Naive thymus-derived CD8-positive, alpha-beta T cell (primary cell): ENCODE data around the gene YPEL1. TPM values are rescaled to one million over a fixed set of nuclear protein-coding genes. Genes with fewer than 3 reads are reported as not detected.

Source experiments
- ATAC-seq, 2 donors: fragments of 150-1000 bp; cut with Tn5 transposase in 1 of 2; sonication (Bioruptor Pico), chemical (Tn5 transposase) in 1 of 2; 1 replicate in 1 of 2; 2 replicates in 1 of 2; pipeline ENCODE4 v1.10.0; 2021; ENCODE audit warnings: mild to moderate bottlenecking in 2 of 2, moderate library complexity in 2 of 2
- POLR2A ChIA-PET: fragments of 350-600 bp; sonication (Branson Sonifier 250); formaldehyde crosslinking; loops from one replicate; lab custom pipeline; 2021; ENCODE audit warnings: antibody characterized with exemption; lab: Charles Lee
- DNase-seq, 10 donors: peaks; one replicate each; pipeline versions ENCODE4 v3.0.0 to v3.0.0-alpha.2; 2020 to 2022
- H3K27ac Mint-ChIP-seq, 10 donors: one replicate each; pipeline ENCODE4 v1.8.0; 2020 to 2022; ENCODE audit warnings: mild to moderate bottlenecking in 10 of 10, mixed read lengths in 10 of 10, moderate library complexity in 4 of 10, inconsistent platforms in 1 of 10
- H3K27me3 Mint-ChIP-seq, 5 donors: one replicate each; pipeline ENCODE4 v1.8.0; 2021 to 2022; ENCODE audit warnings: mixed read lengths in 5 of 5
- H3K36me3 Mint-ChIP-seq, 3 donors: one replicate each; pipeline ENCODE4 v1.8.0; 2020 to 2022; ENCODE audit warnings: mixed read lengths in 3 of 3, mild to moderate bottlenecking in 2 of 3, inconsistent platforms in 1 of 3
- H3K4me1 Mint-ChIP-seq, 4 donors: one replicate each; pipeline ENCODE4 v1.8.0; 2021 to 2022; ENCODE audit warnings: mixed read lengths in 4 of 4
- H3K4me3 Mint-ChIP-seq, 10 donors: one replicate each; pipeline ENCODE4 v1.8.0; 2020 to 2022; ENCODE audit warnings: mild to moderate bottlenecking in 10 of 10, mixed read lengths in 10 of 10, moderate library complexity in 6 of 10, inconsistent platforms in 1 of 10
- H3K9me3 Mint-ChIP-seq, 9 donors: one replicate each; pipeline ENCODE4 v1.8.0; 2020 to 2022; ENCODE audit warnings: mixed read lengths in 9 of 9, mild to moderate bottlenecking in 3 of 9, inconsistent platforms in 1 of 9, moderate library complexity in 1 of 9
- polyA plus RNA-seq, 3 donors: library from polyadenylated mRNA; unstranded; fragments of 300-500 nt; fragmentation: Illumina TruSeq; gene quantifications; one replicate each; pipeline ENCODE4 v1.2.3, GENCODE V29; 2021
- total RNA-seq, 8 experiments: library from RNA in 2 of 8; stranded (reverse) in 2 of 8; gene quantifications; one replicate each; pipeline ENCODE4 v1.2.3 and lab custom pipeline; 2021 to 2026

The YPEL1 gene
- total and polyA plus RNA-seq, 5 experiments from 2014 or later: 1.8 to 15.3 (median 5.3) TPM

- no peak for ATAC-seq
- Mint-ChIP-seq H3K36me3 (peaks cover 0 to 81% (median 13%) of the 10 kb centered on the region in 3 donors), H3K9me3 (no peaks in the 10 kb centered on the region), H3K27me3 (no peaks in the 10 kb centered on the region), H3K4me3 (no peak overlapping the region), H3K27ac (peak overlapping the region in 4 of 10 donors; percentile 31 to 65 (median 38)), H3K4me1 (peaks cover 14 to 81% (median 29%) of the 10 kb centered on the region in 4 donors)
- no peak for DNase-seq
- POLR2A ChIA-PET: interaction anchor here (1.6 kb wide), 1 partner anchor 27 kb away, joined by 4 read pairs; the partner anchor contains the start of gene YPEL1
Observed at GRCh38 chr22:21761994-21762680, 26.5 kb upstream of the YPEL1 start.

GRCh38 chr22:21761086-21761485, 25.5 kb upstream of the YPEL1 start:
- Mint-ChIP-seq H3K36me3 (peaks cover 0 to 74% (median 13%) of the 10 kb centered on the region in 3 donors), H3K27ac (peak overlapping the region in 3 of 10 donors; percentile 2 to 38 (median 2)), H3K27me3 (no peaks in the 10 kb centered on the region), H3K4me3 (no peak overlapping the region), H3K4me1 (peaks cover 9 to 72% (median 20%) of the 10 kb centered on the region in 4 donors), H3K9me3 (no peaks in the 10 kb centered on the region)
- no peak for DNase-seq
- ATAC-seq: no peak
- POLR2A ChIA-PET: interaction anchor here (1.6 kb wide), 1 partner anchor 26 kb away, joined by 4 read pairs; the partner anchor contains the start of gene YPEL1

- DNase-seq (no peak), ATAC-seq (no peak)
- peak overlapping the region in 1 of 10 donors; percentile 15 for H3K4me3 Mint-ChIP-seq
- H3K27me3 Mint-ChIP-seq: no peaks in the 10 kb centered on the region
- POLR2A ChIA-PET: interaction anchor here (1.6 kb wide), 1 partner anchor 25 kb away, joined by 4 read pairs; the partner anchor contains the start of gene YPEL1
- H3K9me3 Mint-ChIP-seq: no peaks in the 10 kb centered on the region
- peaks cover 8 to 74% (median 20%) of the 10 kb centered on the region in 4 donors for H3K4me1 Mint-ChIP-seq
- H3K27ac Mint-ChIP-seq: peak overlapping the region in 1 of 10 donors; percentile 61
- peaks cover 0 to 70% (median 11%) of the 10 kb centered on the region in 3 donors for H3K36me3 Mint-ChIP-seq
Observed at GRCh38 chr22:21760640-21761039, 25.0 kb upstream of the YPEL1 start.

GRCh38 chr22:21759646-21760376, 24.2 kb upstream of the YPEL1 start:
- Mint-ChIP-seq H3K4me3 (no peak overlapping the region), H3K9me3 (no peaks in the 10 kb centered on the region), H3K36me3 (peaks cover 0 to 62% (median 8%) of the 10 kb centered on the region in 3 donors), H3K4me1 (peaks cover under 1 to 72% (median 15%) of the 10 kb centered on the region in 4 donors), H3K27me3 (no peaks in the 10 kb centered on the region), H3K27ac (peak overlapping the region in 3 of 10 donors; percentile 27 to 60 (median 58))
- POLR2A ChIA-PET: no interaction called here
- no peak for ATAC-seq
- DNase-seq: no peak

GRCh38 chr22:21759093-21759492, 23.5 kb upstream of the YPEL1 start:
- DNase-seq (no peak), ATAC-seq (no peak)
- H3K9me3 Mint-ChIP-seq: no peaks in the 10 kb centered on the region
- peaks cover 0 to 58% (median 8%) of the 10 kb centered on the region in 3 donors for H3K36me3 Mint-ChIP-seq
- H3K4me1 Mint-ChIP-seq: peaks cover 0 to 72% (median 13%) of the 10 kb centered on the region in 4 donors
- H3K27ac Mint-ChIP-seq: peak overlapping the region in 3 of 10 donors; percentile 56 to 83 (median 76)
- no peaks in the 10 kb centered on the region for H3K27me3 Mint-ChIP-seq
- POLR2A ChIA-PET: no interaction called here
- no peak overlapping the region for H3K4me3 Mint-ChIP-seq

GRCh38 chr22:21758091-21758864, 22.7 kb upstream of the YPEL1 start:
- POLR2A ChIA-PET: no interaction called here
- H3K27me3 Mint-ChIP-seq: no peaks in the 10 kb centered on the region
- H3K27ac Mint-ChIP-seq: peak overlapping the region in 1 of 10 donors; percentile 83
- peaks cover 0 to 64% (median 10%) of the 10 kb centered on the region in 4 donors for H3K4me1 Mint-ChIP-seq
- peaks cover 0 to 53% (median 5%) of the 10 kb centered on the region in 3 donors for H3K36me3 Mint-ChIP-seq
- no peak for DNase-seq
- ATAC-seq: no peak
- no peaks in the 10 kb centered on the region for H3K9me3 Mint-ChIP-seq
- peak overlapping the region in 1 of 10 donors; percentile 5 for H3K4me3 Mint-ChIP-seq

- Mint-ChIP-seq H3K9me3 (no peaks in the 10 kb centered on the region), H3K27me3 (no peaks in the 10 kb centered on the region), H3K4me3 (no peak overlapping the region), H3K27ac (peak overlapping the region in 2 of 10 donors; percentile 45 to 46), H3K36me3 (peaks cover 0 to 42% (median 5%) of the 10 kb centered on the region in 3 donors), H3K4me1 (peaks cover 0 to 46% (median 9%) of the 10 kb centered on the region in 4 donors)
- ATAC-seq: no peak
- POLR2A ChIA-PET: no interaction called here
- DNase-seq: no peak
Observed at GRCh38 chr22:21755851-21756284, 20.3 kb upstream of the YPEL1 start.

GRCh38 chr22:21754523-21754922, 18.9 kb upstream of the YPEL1 start:
- Mint-ChIP-seq H3K27ac (peak overlapping the region in 4 of 10 donors; percentile 43 to 78 (median 66)), H3K4me3 (peak overlapping the region in 1 of 10 donors; percentile 20), H3K36me3 (peaks cover 0 to 33% (median 5%) of the 10 kb centered on the region in 3 donors), H3K4me1 (peaks cover 0 to 36% (median 9%) of the 10 kb centered on the region in 4 donors), H3K9me3 (no peaks in the 10 kb centered on the region), H3K27me3 (no peaks in the 10 kb centered on the region)
- no peak for DNase-seq
- no peak for ATAC-seq
- POLR2A ChIA-PET: no interaction called here

GRCh38 chr22:21753374-21754111, 17.9 kb upstream of the YPEL1 start:
- Mint-ChIP-seq H3K27me3 (no peaks in the 10 kb centered on the region), H3K27ac (no peak overlapping the region), H3K36me3 (peaks cover 0 to 23% (median 3%) of the 10 kb centered on the region in 3 donors), H3K4me3 (no peak overlapping the region), H3K4me1 (peaks cover 0 to 26% (median 8%) of the 10 kb centered on the region in 4 donors), H3K9me3 (no peaks in the 10 kb centered on the region)
- no peak for DNase-seq
- no peak for ATAC-seq
- POLR2A ChIA-PET: no interaction called here

- peaks cover 0 to 23% (median 5%) of the 10 kb centered on the region in 4 donors for H3K4me1 Mint-ChIP-seq
- H3K27ac Mint-ChIP-seq: peak overlapping the region in 1 of 10 donors; percentile 58
- DNase-seq: no peak
- no peaks in the 10 kb centered on the region for H3K27me3 Mint-ChIP-seq
- POLR2A ChIA-PET: interaction anchor here (1.2 kb wide), 1 partner anchor 17 kb away, joined by 3 read pairs; the partner anchor contains the start of gene YPEL1
- ATAC-seq: no peak
- H3K9me3 Mint-ChIP-seq: no peaks in the 10 kb centered on the region
- H3K36me3 Mint-ChIP-seq: peaks cover 0 to 15% (median 2%) of the 10 kb centered on the region in 3 donors
- H3K4me3 Mint-ChIP-seq: no peak overlapping the region
Observed at GRCh38 chr22:21752276-21752675, 16.7 kb upstream of the YPEL1 start.

GRCh38 chr22:21745948-21746347, 10.4 kb upstream of the YPEL1 start:
- Mint-ChIP-seq H3K9me3 (no peaks in the 10 kb centered on the region), H3K4me3 (no peak overlapping the region), H3K27ac (no peak overlapping the region), H3K36me3 (no peaks in the 10 kb centered on the region), H3K4me1 (peaks cover 0 to 3% (median under 1%) of the 10 kb centered on the region in 4 donors), H3K27me3 (no peaks in the 10 kb centered on the region)
- ATAC-seq (no peak), DNase-seq (no peak)
- POLR2A ChIA-PET: no interaction called here
